ENCODE measurements around the gene ACTN1.

The ACTN1 gene

GRCh38 chr14:68891851-68892660 is 87.0 kb downstream of the ACTN1 start:
- DNase-seq (ENCODE audit: low read depth in 2 of 2) = no peak

- DNase-seq (ENCODE audit: low read depth in 2 of 2) = no peak
Observed at GRCh38 chr14:68890173-68890931, 88.8 kb downstream of the ACTN1 start.

GRCh38 chr14:68888883-68889282 is 90.2 kb downstream of the ACTN1 start:
- DNase-seq (ENCODE audit: low read depth in 2 of 2) = no peak

GRCh38 chr14:68888025-68888850 is 90.9 kb downstream of the ACTN1 start:
- no peak for DNase-seq (ENCODE audit: low read depth in 2 of 2)

- no peak for DNase-seq (ENCODE audit: low read depth in 2 of 2)
Observed at GRCh38 chr14:68886109-68886434, 93.0 kb downstream of the ACTN1 start.

GRCh38 chr14:68885226-68886108 is 93.6 kb downstream of the ACTN1 start:
- no peak for DNase-seq (ENCODE audit: low read depth in 2 of 2)

GRCh38 chr14:68884031-68885030 is 94.8 kb downstream of the ACTN1 start:
- DNase-seq (ENCODE audit: low read depth in 2 of 2) = no peak

- no peak for DNase-seq (ENCODE audit: low read depth in 2 of 2)
Observed at GRCh38 chr14:68882235-68882634, 96.9 kb downstream of the ACTN1 start.

GRCh38 chr14:68881396-68881795 is 97.7 kb downstream of the ACTN1 start:
- DNase-seq (ENCODE audit: low read depth in 2 of 2) = no peak

- no peak for DNase-seq (ENCODE audit: low read depth in 2 of 2)
Observed at GRCh38 chr14:68880581-68881105, 98.5 kb downstream of the ACTN1 start.

- no peak for DNase-seq (ENCODE audit: low read depth in 2 of 2)
Observed at GRCh38 chr14:68879841-68880575, 99.1 kb downstream of the ACTN1 start.

- DNase-seq (ENCODE audit: low read depth in 2 of 2) = no peak
Observed at GRCh38 chr14:68879321-68879781, 99.8 kb downstream of the ACTN1 start.

- DNase-seq (ENCODE audit: low read depth in 2 of 2) = no peak
Observed at GRCh38 chr14:68878908-68879307, 100.2 kb downstream of the ACTN1 start.

GRCh38 chr14:68877993-68878575 is 101.0 kb downstream of the ACTN1 start:
- no peak for DNase-seq (ENCODE audit: low read depth in 2 of 2)

GRCh38 chr14:68876976-68877375 is 102.1 kb downstream of the ACTN1 start:
- no peak for DNase-seq (ENCODE audit: low read depth in 2 of 2)

- DNase-seq (ENCODE audit: low read depth in 2 of 2) = no peak
Observed at GRCh38 chr14:68874746-68875155, 104.4 kb downstream of the ACTN1 start.

- no peak for DNase-seq (ENCODE audit: low read depth in 2 of 2)
Observed at GRCh38 chr14:68873376-68873775, 105.7 kb downstream of the ACTN1 start.

GRCh38 chr14:68871392-68871791 is 107.7 kb downstream of the ACTN1 start:
- no peak for DNase-seq (ENCODE audit: low read depth in 2 of 2)
